Dedifferentiated amniotic fluid mesenchymal stem cell (primary cell): ENCODE results near the gene PCSK2.
A peak's percentile ranks its signal among the peaks of the same experiment; 100 is the strongest.

ENCODE experiments used
- DNase-seq: peaks from one replicate; pipeline ENCODE4 v3.0.0-alpha.2; 2016; ENCODE audit errors: extremely low spot score

The PCSK2 gene

DNA sequence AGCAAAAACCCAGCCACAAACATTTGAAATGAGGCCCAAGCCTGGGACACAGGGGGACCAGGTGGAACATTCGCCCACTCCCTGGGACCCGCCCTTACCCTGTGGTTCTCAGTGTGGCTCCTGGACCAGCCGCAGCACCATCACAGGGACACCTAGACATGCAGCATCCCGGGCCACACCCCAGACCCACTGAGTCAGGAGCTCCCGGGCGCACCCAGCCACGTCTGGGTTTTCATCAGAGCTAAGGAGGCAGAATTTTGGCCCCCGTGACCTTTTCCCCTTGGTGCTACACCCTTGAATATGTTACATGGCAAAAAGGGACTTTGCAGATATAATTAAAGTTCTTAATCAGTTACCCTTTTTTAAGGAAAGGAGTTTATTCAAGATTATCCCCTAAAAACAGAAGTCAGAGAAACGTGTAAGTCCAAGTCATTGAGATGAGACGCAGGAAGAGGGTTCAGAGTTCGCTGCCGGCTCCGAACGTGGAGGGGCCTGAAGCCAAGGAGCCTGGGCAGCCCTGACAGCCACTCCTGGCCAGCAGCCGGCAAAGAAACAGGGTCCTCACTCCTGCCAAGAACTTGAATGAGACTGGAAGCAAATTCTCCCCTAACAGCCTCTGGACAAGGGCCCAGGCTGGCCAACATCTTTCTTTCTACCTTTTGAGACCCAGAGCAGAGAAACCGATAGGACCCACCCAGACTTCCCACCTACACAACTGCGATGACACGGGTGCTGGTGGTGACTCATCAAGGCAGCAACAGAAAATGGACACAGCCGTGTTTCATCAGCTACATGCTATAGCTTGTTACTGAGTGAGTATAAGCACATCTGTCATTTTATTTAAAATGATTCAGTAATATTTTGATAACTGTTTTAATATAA, 279.0 kb downstream of the PCSK2 start:
- DNase-seq = no peak

DNA sequence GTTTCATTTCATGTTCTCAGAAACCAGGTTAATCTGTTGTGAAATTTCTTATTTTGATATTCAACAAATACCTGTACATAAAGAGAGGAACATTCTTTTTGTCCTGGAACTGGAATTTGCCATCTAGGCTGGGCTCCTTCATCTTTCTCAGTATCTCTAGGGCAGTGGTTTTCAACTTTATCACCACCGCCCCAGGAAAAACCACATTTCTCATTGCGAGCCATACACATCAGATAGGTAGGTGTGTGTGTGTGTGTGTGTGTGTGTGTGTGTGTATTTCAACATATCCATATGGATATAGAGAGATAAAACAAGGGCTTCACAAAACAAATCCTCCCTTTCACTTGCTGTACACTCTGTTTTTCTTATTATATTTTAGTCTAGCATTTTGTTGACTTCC, 280.2 kb downstream of the PCSK2 start:
- no peak for DNase-seq

DNA sequence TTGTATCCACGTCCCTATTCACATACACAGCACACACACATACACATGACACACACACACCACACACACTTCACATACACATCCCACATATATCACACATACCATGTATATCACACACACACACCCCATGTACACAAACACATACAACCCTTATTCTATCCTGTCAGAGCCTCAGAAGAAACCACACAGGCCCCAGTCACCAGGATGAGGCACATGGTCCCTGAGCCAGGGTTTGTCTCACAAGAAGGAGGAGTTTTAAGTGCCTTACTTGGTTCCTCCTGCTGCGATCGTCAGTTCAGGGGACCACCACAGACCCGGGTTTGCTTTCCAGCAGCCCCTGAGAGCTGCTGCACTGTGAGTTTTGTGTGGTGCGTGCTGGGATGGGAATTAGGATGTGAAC, 280.7 kb downstream of the PCSK2 start:
- DNase-seq = no peak

DNA sequence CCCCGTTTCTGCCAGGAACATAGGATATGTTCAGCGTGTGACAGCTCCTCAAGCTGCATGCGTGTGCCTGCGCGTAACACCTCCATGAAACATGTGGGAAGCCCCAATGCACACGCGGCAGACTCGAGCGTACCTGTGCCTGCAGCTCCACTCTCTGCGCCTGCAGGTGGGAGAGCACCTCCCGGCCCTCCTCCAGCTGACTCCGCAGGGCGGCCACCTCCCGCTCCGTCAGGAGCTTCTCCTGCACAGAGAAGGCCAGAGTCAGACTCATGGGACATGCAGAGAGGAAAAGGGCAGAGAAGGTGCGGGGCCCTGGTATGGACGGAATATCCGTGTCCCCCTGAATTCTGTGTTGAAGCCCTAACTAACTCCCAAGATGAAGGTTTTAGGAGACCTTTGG, 281.9 kb downstream of the PCSK2 start:
- no peak for DNase-seq

DNA sequence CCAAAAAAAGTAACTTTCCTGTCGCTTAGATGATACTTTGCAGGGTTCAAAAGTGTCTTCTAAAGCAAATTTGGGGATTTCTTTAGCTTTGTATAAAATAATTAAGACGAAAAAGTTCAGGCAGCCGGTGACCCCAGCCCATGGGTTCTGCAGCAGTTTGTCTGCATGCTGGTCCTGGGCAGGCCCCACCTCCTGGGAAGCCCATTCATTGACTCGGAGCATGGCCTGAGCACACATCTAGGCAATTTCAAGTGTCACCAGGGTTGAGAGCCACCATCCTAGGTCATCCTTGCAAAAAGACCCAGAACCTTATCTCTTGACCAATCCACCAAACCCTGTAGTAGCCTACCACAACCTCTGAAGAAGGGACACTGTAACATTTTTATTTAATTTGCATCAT, 283.7 kb downstream of the PCSK2 start:
- no peak for DNase-seq

DNA sequence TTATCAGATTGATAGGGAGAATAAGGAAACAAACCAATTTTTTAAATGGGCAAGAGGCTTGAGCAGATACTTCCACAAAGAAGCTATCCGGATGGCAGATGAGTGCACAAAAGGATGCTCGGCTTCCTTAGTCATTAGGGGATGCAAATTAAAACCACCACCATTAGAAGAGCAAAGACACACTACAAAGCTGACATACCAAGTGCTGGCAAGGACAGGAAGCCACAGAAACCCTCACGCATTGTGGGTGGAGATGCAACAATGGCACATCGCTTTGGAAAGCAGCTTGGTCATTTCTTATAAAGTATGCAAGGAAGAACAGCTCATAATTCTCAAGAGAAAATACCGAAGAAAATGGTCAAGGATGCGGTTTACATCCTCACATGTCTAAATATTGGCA, 284.6 kb downstream of the PCSK2 start:
- no peak for DNase-seq

GRCh38 chr20:17513939-17514338, 287.1 kb downstream of the PCSK2 start:
- no peak for DNase-seq

- DNase-seq = no peak
Observed at GRCh38 chr20:17515053-17515452, 288.2 kb downstream of the PCSK2 start.

DNA sequence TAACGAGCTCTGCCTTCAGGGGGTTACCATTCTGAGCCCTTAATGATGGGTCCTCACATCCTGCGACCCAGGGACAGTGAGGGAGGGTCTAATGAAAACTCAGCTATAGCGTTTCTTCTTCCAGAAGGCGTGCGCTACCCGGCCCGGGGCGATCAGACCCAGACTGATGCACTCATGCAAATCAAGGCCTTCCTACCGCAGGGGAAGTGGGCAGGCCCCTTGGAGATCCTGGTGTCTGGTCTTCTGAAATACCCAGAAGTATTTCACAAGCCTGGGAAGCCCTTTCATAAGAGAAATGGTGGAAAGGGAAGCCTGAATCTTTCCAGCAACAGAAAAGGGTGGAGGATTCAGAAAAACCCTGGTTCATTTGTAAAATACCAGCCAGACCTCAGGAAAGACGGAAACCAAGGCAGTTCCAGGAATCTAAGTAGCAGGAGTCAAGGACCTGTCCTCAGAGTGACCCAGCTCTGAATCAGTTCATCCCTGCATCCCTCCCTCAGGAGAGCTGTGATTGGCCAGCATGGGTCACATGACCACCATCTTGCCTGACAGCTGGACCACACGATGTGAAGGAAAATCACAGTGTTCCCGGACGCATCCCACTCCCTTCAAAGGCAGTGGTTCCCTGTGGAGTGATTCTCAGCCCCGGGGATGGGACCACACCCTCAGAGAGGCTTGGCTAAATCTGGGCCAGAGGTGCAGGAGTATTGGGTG, 291.7 kb downstream of the PCSK2 start:
- no peak for DNase-seq

DNA sequence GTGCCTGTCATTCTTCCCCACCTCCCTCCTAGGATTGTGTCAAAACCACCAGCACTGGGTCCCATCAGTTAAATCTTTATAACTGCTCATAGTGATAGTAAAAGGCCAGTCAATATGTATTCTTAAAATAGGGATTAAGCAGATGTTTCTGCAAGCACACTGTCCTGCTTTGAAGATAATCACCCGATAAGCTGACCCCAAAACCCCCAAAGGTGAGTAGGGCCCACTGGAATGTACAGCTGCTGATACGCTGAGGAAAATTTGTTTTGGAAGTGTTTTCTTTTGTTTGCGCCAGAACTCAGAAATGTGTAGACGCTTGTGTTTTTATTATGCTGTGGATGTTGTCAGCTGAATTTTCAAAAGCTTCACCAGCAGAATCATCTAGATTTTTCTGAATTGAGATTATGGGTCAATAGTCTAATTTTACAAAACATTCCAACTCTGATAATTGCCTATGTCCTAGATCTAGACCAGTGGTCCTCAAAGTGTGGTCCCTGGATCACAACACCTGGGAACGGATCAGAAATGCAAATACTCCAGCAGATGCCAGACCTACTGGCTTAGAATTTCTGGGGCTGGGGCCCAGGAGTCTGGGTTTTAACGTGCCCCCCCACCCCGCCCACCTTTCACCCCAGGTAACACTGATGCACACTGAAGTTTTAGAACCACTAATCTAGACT, 292.9 kb downstream of the PCSK2 start:
- no peak for DNase-seq

GRCh38 chr20:17520583-17520982, 293.7 kb downstream of the PCSK2 start:
- DNase-seq = no peak

DNA sequence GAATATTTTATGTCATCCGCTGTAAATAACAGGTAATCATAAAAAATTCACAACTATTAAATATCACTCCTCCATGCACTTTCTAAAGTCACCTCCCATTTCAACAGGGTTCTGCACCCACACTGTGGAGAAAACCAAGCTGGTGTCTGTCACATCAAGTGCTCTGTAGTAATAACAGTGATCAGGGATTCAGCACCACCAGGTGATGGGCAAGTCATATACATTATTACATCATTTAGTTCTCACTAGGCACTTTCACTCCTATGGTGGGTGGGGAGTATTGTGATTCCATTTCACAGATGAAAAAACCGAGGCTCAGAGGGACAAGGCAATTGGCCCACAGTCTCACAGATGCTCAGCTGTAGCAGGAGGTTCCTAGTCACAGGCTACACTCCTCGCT, 295.7 kb downstream of the PCSK2 start:
- no peak for DNase-seq

GRCh38 chr20:17523326-17523725, 296.5 kb downstream of the PCSK2 start:
- no peak for DNase-seq

DNA sequence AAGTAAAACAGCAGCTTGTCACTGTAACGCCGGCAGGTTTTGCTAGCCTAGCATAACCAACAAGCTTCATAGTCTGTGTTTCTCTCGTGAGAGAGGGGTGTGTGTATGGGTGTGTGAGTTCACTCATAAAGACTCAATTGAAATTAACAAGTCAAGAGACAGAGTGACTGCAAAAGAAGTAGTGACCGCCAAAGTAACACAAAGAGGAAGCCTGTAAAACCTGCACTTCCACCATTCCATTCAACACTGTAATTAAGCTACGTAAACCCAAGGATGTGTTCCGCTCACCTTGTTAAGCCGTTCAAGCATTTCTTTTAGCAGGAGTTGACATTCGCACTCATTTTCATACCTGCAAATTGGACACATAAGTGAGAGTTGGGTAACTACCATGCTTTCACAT, 297.7 kb downstream of the PCSK2 start:
- DNase-seq = no peak

- no peak for DNase-seq
Observed at GRCh38 chr20:17525132-17525531, 298.3 kb downstream of the PCSK2 start.

DNA sequence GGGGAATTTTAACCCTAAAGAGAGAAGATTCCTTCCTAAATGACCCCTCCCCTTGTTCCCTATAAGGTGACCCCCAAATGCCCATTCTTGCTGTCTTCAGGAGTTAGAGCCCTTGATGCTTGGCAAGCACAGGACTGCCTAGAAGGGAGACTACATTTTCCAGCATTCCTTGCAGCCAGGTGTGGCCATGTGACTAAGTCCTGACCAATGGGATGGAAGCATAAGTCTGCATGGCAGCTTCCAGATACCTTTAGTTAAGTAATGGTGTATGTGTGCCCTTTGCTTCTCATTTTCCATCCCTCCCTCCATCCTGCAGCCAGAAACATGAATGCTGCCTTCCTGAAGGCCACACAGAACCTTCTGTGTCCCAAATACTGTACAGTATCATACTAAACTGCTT, 298.8 kb downstream of the PCSK2 start:
- DNase-seq = no peak

DNA sequence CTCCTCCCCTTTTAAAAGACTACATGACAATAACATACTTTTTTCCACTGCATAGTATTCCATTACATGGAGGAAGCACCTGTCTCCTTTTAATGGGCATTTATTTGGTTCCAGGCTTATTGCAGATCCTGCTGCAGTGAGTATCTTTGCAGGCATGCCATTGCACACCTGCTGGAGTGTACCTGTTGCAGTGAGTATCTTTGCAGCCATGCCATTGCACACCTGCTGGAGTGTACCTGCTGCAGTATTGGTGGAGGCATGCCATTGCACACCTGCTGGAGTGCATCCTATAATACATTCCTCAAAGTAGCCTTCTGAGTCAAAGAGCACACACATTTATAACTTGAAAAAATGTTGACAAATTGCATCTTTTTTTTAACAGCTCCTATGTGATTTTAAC, 302.7 kb downstream of the PCSK2 start:
- no peak for DNase-seq

DNA sequence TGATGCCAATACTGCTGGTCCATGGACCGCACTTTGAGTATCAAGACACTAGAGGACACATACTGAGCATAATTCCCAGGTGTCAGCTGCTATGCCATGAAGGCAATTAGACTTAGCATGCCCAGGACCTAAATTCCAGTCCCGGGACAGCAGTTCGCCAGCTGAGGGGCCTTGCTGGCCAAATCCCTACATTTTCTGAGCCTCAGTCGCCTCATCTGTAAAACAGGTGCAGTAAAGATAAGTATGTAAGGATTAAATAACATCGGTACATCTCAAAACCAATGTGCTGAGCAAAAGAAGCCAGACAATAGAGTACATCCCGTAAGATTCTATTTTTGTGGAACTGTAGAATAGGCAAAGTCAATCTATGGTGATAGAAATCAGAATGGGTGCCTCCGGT, 303.3 kb downstream of the PCSK2 start:
- DNase-seq = no peak

GRCh38 chr20:17530716-17531664, 304.1 kb downstream of the PCSK2 start, which contains the start of gene BFSP1:
BFSP1 (minus strand) TSS chr20:17531379; CDS start chr20:17531329, 50 bp downstream.
- peak; percentile 41 for DNase-seq

GRCh38 chr20:17531665-17532025, 304.8 kb downstream of the PCSK2 start:
- DNase-seq = no peak

GRCh38 chr20:17533396-17533795, 306.6 kb downstream of the PCSK2 start:
- DNase-seq = peak; percentile 47

GRCh38 chr20:17534077-17534476, 307.2 kb downstream of the PCSK2 start:
- no peak for DNase-seq
